Measurements from ENCODE around the gene EVA1B.

DNA sequence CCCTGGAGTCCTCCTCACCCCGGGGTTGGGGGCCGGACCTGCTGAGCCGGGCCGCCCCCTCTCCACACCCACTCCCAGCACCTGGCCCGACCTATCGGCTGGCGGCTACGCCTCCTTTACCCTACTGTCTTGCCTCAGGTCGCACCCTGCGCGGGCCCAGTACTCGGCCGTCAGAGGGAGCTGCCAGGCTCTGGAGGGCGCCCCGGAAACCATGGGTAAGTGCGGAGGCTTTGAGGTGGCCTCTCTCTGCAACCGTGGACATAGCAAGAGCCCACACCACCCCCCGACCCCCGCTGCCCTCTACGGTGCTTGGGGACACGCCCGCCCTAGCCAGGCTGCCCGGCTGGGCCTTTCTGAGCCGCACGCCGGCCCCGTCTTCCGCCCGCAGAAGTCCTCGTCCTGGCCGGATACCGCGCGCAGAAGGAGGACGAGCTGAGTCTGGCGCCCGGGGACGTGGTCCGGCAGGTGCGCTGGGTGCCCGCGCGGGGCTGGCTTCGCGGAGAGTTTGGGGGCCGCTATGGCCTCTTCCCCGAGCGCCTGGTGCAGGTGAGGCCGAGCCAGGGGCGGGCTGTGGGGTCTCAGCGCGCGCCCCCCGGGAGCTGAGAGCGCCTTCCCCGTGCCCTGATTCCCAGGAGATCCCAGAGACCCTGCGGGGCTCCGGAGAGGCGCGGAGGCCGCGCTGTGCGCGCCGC lies 17.1 kb downstream of the EVA1B start, which contains the start of gene SH3D21:
- TF ChIP-seq, protein P1, sequence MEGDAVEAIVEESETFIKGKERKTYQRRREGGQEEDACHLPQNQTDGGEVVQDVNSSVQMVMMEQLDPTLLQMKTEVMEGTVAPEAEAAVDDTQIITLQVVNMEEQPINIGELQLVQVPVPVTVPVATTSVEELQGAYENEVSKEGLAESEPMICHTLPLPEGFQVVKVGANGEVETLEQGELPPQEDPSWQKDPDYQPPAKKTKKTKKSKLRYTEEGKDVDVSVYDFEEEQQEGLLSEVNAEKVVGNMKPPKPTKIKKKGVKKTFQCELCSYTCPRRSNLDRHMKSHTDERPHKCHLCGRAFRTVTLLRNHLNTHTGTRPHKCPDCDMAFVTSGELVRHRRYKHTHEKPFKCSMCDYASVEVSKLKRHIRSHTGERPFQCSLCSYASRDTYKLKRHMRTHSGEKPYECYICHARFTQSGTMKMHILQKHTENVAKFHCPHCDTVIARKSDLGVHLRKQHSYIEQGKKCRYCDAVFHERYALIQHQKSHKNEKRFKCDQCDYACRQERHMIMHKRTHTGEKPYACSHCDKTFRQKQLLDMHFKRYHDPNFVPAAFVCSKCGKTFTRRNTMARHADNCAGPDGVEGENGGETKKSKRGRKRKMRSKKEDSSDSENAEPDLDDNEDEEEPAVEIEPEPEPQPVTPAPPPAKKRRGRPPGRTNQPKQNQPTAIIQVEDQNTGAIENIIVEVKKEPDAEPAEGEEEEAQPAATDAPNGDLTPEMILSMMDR (IDR thresholded peaks at IDR 0.05; ENCODE audit: poor library complexity), result peak; percentile 21
- TF ChIP-seq EZH2phosphoT487 (IDR thresholded peaks at IDR 0.05; ENCODE audit: low read depth, severe bottlenecking, unreplicated experiment), result no peak
- TF ChIP-seq EZH2 (IDR thresholded peaks at IDR 0.05; ENCODE audit: borderline replicate concordance), result no peak

Data from hepatocyte (in vitro differentiated cells).